Stimulated activated CD8-positive, alpha-beta memory T cell treated with anti-CD3 and anti-CD28 coated beads, Interleukin-15, amount 100 ng/mL, for 4 hours (primary cell): Measurements from ENCODE around the gene AKAP6.
"Not testable (repeated sequence)": the region's sequence is repeated elsewhere in the genome, so short reads cannot be mapped to it uniquely, and the experiment has no call there.

Source experiments
- DNase-seq, 2 donors: peaks; one replicate each; pipeline ENCODE4 v3.0.0-alpha.2; 2020; ENCODE audit warnings: low read depth in 2 of 2

AKAP6 gene

GRCh38 chr14:32373174-32373573 is 44.1 kb downstream of the AKAP6 start:
- not testable (repeated sequence) for DNase-seq

- no peak for DNase-seq
These were observed 45.1 kb downstream of the AKAP6 start for GRCh38 chr14:32374155-32374554.

- no peak for DNase-seq
These were observed 46.6 kb downstream of the AKAP6 start for GRCh38 chr14:32375663-32376062.

- no peak for DNase-seq
These were observed 48.0 kb downstream of the AKAP6 start for GRCh38 chr14:32377046-32377646.

DNA sequence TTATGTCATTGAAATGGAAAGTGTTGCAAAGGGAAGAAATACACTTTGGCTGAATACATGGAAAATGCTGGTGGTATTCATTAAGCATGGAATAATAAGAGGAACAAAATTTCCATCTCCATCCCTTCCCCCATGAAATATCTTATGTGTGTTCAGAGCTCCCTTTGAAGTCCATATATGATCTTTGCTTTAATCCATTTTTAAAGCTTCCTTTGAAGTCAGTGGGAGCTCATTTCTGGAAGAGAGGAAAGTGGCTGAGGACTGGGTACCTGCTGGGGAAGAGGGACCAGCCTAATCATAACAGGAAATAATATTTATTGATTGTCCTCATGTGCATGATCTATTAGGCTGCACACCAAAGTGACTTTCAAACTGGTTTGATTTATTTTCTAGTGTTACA is 49.2 kb downstream of the AKAP6 start:
- no peak for DNase-seq

DNA sequence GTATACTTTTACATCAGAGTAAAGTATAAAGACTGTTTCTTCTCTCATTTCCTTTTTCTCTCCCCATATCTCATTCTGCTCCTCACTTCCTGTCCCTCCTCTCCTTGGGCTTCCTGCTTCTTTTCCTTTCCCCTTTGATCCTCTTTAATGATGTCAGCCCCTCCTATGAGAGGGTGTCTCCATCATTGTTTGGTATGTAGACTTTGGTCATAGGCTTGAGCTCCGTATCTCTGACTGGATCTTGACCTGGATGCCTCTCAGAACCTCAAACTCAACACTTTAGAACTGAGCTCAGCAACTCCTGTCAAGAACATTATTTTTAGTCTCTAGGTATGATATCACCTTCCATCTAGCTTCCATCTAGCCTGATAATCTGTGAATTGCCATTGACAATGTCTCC is 50.3 kb downstream of the AKAP6 start:
- DNase-seq: no peak

DNA sequence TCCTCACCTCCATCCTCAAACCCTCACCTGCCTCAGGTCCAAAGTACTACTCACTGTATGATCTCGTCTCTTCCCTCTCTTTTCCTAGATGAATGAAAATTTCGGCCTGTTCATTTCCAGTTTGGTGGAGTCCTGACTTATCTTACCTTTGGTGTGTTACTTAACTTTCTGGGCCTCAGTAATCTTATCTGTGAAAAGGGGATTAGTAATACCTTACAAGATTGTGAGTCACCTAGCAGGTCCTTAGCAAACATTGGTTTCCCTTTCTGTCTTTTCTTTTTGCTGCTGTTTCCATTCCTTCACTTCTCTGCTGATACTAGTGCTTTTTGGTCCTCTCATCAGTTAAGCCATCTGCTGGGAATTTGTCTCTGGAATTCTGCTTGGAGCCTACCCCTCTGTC is 52.8 kb downstream of the AKAP6 start:
- no peak for DNase-seq

DNA sequence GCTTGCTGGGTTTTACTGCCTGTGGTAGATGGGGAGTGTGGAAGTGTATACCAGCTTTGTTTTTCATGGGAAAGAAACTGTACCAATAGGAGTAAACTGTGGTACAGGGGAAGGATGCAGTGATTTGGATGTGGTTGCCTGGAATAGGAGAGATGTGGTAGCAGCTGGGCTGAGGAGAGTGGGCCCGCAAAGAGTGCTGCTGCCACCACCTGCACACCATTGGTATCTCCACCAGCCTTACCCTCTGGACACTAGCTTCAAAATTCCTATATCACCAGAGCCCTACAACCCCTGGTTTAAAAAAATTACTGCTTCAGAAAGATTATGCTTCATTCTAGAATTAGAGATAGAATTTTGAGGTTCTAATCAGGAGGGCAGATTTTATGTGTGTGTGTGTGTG is 53.6 kb downstream of the AKAP6 start:
- DNase-seq: no peak

- no peak for DNase-seq
These were observed 54.4 kb downstream of the AKAP6 start for GRCh38 chr14:32383364-32384009.

- no peak for DNase-seq
These were observed 55.4 kb downstream of the AKAP6 start for GRCh38 chr14:32384464-32384863.

DNA sequence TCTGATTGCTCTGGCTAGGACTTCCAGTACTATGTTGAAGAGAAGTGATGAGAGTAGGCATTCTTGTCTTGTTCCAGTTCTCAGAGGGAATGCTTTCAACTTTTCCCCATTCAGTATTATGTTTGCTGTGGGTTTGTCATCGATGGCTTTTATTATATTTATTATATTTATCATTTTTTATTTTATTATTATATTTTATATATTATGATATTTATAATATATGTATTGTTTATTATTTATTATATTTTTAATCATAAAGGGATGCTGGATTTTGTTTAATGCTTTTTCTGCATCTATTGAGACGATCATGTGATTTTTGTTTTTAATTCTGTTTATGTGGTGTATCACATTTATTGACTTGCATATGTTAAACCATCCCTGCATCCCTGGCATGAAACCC is 58.2 kb downstream of the AKAP6 start:
- not testable (repeated sequence) for DNase-seq

DNA sequence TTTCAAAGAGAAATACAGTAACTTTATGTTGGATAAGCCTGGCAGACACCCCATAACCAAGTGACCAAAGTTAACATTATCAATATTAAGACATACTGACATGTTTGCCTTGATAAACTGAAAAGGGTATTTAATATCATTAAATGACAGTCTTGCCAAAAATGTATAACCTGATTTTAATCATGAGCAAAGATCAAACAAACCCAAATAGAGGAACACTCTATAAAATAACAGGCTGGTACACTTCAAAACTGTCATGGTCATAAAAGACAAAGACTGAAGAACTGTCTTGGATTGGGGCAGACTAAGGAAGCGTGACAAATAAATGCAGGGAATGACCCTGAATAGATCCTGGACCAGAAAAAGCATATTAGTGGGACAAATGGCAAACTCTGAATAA is 64.0 kb downstream of the AKAP6 start:
- no peak for DNase-seq

- DNase-seq: no peak
These were observed 64.9 kb downstream of the AKAP6 start for GRCh38 chr14:32394038-32394437.

- DNase-seq: no peak
These were observed 67.8 kb downstream of the AKAP6 start for GRCh38 chr14:32396885-32397284.

GRCh38 chr14:32397861-32398640 is 69.0 kb downstream of the AKAP6 start:
- no peak for DNase-seq

DNA sequence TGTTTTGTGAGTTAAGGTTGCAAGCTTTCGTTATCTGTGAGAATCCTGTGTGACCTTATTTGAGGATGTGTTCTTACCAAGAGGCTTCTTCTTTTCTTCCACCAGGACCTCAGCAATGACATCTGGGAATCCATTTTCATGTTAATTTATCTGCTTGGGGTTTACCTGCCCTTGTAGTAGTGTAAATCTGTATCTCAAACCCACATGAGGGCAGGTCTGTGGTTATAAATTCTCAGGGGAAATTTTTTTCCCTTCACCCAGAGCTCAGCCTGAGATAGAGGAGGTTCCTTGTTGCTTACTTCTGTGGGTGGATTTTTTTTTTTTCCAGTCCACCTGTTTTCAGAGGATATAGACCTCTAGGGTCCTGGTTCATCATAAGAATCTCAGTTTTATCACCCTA is 70.8 kb downstream of the AKAP6 start:
- DNase-seq: no peak

GRCh38 chr14:32400480-32400879 is 71.4 kb downstream of the AKAP6 start:
- no peak for DNase-seq

- DNase-seq: no peak
These were observed 73.9 kb downstream of the AKAP6 start for GRCh38 chr14:32403021-32403420.

- DNase-seq: no peak
These were observed 74.6 kb downstream of the AKAP6 start for GRCh38 chr14:32403688-32404087.

DNA sequence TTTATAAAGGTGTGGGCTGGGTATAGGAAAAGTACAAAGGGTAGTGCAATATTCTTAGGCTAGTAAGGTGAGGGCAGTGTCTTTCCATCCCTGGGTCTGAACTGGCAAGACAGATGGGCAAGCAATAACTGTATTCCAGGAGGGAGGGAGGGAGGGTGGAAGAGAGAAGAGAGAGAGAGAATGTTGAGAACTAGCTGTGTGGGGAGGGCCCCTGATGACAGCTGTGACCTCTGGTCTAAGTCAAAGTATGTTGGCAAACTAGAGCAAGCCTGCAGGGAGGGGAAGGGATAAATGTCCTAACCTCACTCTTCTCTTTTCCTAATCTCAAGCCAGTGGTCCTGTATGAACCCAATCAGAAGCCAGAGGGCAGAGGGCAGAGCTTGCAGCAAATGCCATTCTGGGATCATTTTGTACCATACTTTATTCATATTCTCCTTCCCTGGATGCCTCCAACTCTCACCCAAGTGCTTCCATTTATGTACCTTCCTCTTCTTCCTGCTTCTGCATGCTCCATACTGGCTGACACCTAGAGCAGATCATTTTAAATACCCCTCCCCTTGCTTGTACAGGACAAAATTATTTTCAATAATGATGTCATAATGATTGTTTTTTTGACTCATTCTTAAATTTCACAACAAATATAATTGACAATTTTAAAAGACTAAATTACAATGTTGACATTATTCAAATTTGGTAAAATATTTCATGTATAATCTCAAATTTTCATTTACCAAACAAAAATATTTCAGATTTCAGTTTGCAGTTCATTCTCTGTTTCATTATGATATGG is 75.9 kb downstream of the AKAP6 start:
- DNase-seq: no peak

GRCh38 chr14:32405856-32406255 is 76.8 kb downstream of the AKAP6 start:
- DNase-seq: no peak

GRCh38 chr14:32407130-32407529 is 78.0 kb downstream of the AKAP6 start:
- DNase-seq: no peak
